HEK293T (cell line): Measurements from ENCODE around the gene DDIT3.
"Not testable (repeated sequence)": the region's sequence is repeated elsewhere in the genome, so short reads cannot be mapped to it uniquely, and the experiment has no call there.

ENCODE experiments used
- CTCF ChIA-PET: fragments of 350-600 bp; formaldehyde crosslinking; extraction: SDS; loops from one replicate; lab custom pipeline; 2021; ENCODE audit warnings: antibody characterized with exemption, inconsistent platforms; lab: Yijun Ruan, JAX
- POLR2A ChIA-PET: fragments of 350-600 bp; formaldehyde crosslinking; extraction: SDS; loops from one replicate; lab custom pipeline; 2020; ENCODE audit warnings: antibody characterized with exemption, inconsistent platforms; lab: Yijun Ruan, JAX
- DNase-seq: peaks from one replicate; pipeline ENCODE4 v3.0.0; 2012; ENCODE audit warnings: mixed read lengths; ENCODE audit errors: extremely low spot score
- ARNT ChIP-seq: fragments of 450-650 bp; IDR thresholded peaks from 2 replicates; pipeline ENCODE4 v1.6.1; 2017; ENCODE audit warnings: mild to moderate bottlenecking
- BHLHE40 ChIP-seq: fragments of 450-650 bp; IDR thresholded peaks from 2 replicates; pipeline ENCODE4 v1.6.1; 2016; ENCODE audit warnings: mild to moderate bottlenecking, moderate library complexity, borderline replicate concordance
- CTBP1 ChIP-seq: fragments of 450-650 bp; IDR thresholded peaks from 2 replicates; pipeline ENCODE4 v1.6.1; 2016; ENCODE audit warnings: borderline replicate concordance
- ELF4 ChIP-seq: fragments of 450-650 bp; IDR thresholded peaks from 2 replicates; pipeline ENCODE4 v1.6.1; 2017; ENCODE audit warnings: antibody characterized with exemption
- FOXA1 ChIP-seq: fragments of 450-650 bp; IDR thresholded peaks from 2 replicates; pipeline ENCODE4 v1.6.1; 2016; ENCODE audit warnings: mild to moderate bottlenecking
- FOXK2 ChIP-seq: fragments of 450-650 bp; IDR thresholded peaks from 2 replicates; pipeline ENCODE4 v1.6.1; 2016; ENCODE audit warnings: mild to moderate bottlenecking
- FOXM1 ChIP-seq: fragments of 450-650 bp; IDR thresholded peaks from 2 replicates; pipeline ENCODE4 v1.6.1; 2017; ENCODE audit warnings: mild to moderate bottlenecking, borderline replicate concordance
- HDGF ChIP-seq: fragments of 450-650 bp; IDR thresholded peaks from 2 replicates; pipeline ENCODE4 v1.6.1; 2017; ENCODE audit warnings: antibody characterized with exemption, borderline replicate concordance
- L3MBTL2 ChIP-seq: fragments of 450-650 bp; conservative IDR thresholded peaks from 2 replicates; pipeline ENCODE4 v1.6.1; 2016; ENCODE audit warnings: mild to moderate bottlenecking
- LEF1 ChIP-seq: fragments of 450-650 bp; IDR thresholded peaks from 2 replicates; pipeline ENCODE4 v1.6.1; 2017; ENCODE audit warnings: mild to moderate bottlenecking, borderline replicate concordance
- NFRKB ChIP-seq: fragments of 450-650 bp; IDR thresholded peaks from 2 replicates; pipeline ENCODE4 v1.6.1; 2016; ENCODE audit warnings: mild to moderate bottlenecking, moderate library complexity
- SP1 ChIP-seq: fragments of 450-650 bp; IDR thresholded peaks from 2 replicates; pipeline ENCODE4 v1.6.1; 2017
- SUZ12 ChIP-seq: fragments of 450-650 bp; IDR thresholded peaks from 2 replicates; pipeline ENCODE4 v1.6.1; 2016; ENCODE audit warnings: mild to moderate bottlenecking
- TARDBP ChIP-seq: fragments of 450-650 bp; IDR thresholded peaks from 2 replicates; pipeline ENCODE4 v1.6.1; 2016
- ZNF384 ChIP-seq: fragments of 450-650 bp; IDR thresholded peaks from 2 replicates; pipeline ENCODE4 v1.6.1; 2016
- TF ChIP-seq, protein P1 (sequence below): fragments of 450-650 bp; IDR thresholded peaks from 2 replicates; pipeline ENCODE4 v1.6.1; 2016

Gene DDIT3

GRCh38 chr12:57520053-57520818 lies at the start of gene DDIT3:
DDIT3 (minus strand) TSS chr12:57520514; CDS start chr12:57517406, 3,108 bp downstream.
- DNase-seq = peak; percentile 95
- ChIA-PET POLR2A (interaction anchor here (0.7 to 3.4 kb wide), 26 partner anchors 8 to 392 kb away, joined by 3 to 18 read pairs (median 4); partner anchors contain the start of genes DCTN2, GLI1, INHBE and LRP1), CTCF (interaction anchor here (0.5 to 0.8 kb wide), 3 partner anchors 18 to 61 kb away, joined by 3 read pairs; no protein-coding TSS in a partner anchor)
- TF ChIP-seq L3MBTL2 = 0 out of 2 replicates have a peak, but pooled peaks have one; percentile 11
- TF ChIP-seq, protein P1, sequence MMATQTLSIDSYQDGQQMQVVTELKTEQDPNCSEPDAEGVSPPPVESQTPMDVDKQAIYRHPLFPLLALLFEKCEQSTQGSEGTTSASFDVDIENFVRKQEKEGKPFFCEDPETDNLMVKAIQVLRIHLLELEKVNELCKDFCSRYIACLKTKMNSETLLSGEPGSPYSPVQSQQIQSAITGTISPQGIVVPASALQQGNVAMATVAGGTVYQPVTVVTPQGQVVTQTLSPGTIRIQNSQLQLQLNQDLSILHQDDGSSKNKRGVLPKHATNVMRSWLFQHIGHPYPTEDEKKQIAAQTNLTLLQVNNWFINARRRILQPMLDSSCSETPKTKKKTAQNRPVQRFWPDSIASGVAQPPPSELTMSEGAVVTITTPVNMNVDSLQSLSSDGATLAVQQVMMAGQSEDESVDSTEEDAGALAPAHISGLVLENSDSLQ = peak; percentile 92
- no peak for TF ChIP-seq ZNF384
- peak; percentile 97 for TF ChIP-seq ELF4
- TF ChIP-seq CTBP1 = no peak

- TF ChIP-seq FOXK2 (no peak), CTBP1 (no peak), FOXA1 (no peak), TARDBP (no peak), ELF4 (no peak), ZNF384 (no peak), SP1 (no peak), NFRKB (no peak), SUZ12 (no peak), FOXM1 (no peak), BHLHE40 (no peak), LEF1 (no peak), L3MBTL2 (no peak)
- TF ChIP-seq, protein P1 = no peak
- CTCF ChIA-PET = no interaction called here
- DNase-seq = no peak
- POLR2A ChIA-PET = interaction anchor here (1.0 kb wide), 1 partner anchor 49 kb away, joined by 3 read pairs; the partner anchor contains the start of gene DDIT3
These were observed 49.5 kb upstream of the DDIT3 start for GRCh38 chr12:57569858-57570257.

DNA sequence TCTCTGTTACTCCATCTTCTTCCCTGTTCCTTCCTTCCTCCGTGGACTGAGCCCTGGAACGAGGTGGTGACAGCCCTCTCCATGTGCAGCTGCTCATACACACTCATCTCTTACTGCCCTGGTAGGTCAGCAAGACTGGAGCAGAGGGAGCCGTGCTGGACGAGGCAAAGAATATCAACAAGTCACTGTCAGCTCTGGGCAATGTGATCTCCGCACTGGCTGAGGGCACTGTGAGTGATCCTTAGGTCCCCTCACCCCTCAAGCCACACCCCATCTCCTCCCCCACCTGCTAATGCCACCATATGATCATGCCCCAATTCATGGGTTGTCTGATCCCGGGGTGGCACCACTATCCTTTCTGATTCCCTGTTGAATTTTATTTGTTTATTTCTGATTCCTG lies 48.5 kb upstream of the DDIT3 start:
- no peak for DNase-seq
- CTCF ChIA-PET = no interaction called here
- TF ChIP-seq FOXA1 (no peak), LEF1 (no peak), TARDBP (no peak), ARNT (no peak), NFRKB (no peak), L3MBTL2 (no peak), ELF4 (no peak), CTBP1 (no peak), BHLHE40 (no peak), FOXM1 (no peak), FOXK2 (no peak)
- TF ChIP-seq, protein P1 = no peak
- POLR2A ChIA-PET = interaction anchor here (1.0 kb wide), 1 partner anchor 48 kb away, joined by 3 read pairs; the partner anchor contains the start of gene DDIT3

DNA sequence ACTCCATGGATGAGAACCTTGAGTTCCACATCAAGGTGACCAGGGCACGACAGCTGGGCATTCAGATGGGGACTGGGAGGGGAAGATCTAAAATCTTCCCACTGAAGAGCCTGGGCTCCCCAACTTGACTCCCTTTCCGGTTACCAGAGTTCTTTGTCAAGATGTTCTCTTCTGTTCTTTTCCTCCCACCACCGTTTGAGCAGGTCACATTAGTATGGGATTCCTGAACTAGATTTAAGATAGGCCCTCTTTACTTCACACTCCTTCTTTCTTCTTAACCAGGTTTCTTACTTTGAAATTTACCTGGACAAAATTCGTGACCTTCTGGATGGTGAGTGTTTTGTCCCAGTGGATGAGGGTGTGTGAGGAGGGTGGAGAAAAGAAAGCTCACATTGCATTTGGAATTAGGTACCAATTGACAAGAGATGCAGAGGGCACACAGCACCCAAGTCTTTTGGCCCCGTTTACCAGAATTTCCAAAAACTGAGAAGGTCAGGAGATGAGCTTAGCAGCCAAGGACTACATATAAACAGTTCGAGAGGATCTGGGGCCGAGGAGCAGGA lies 43.9 kb upstream of the DDIT3 start:
- TF ChIP-seq ELF4 = no peak
- no peak for TF ChIP-seq L3MBTL2
- TF ChIP-seq NFRKB = no peak
- TF ChIP-seq, protein P1 = no peak
- no peak for TF ChIP-seq ARNT
- no peak for TF ChIP-seq CTBP1
- TF ChIP-seq BHLHE40 = no peak
- TF ChIP-seq SP1 = no peak
- no peak for TF ChIP-seq HDGF
- no peak for TF ChIP-seq ZNF384
- no peak for TF ChIP-seq FOXA1
- no peak for TF ChIP-seq LEF1
- POLR2A ChIA-PET = no interaction called here
- DNase-seq = no peak
- CTCF ChIA-PET = interaction anchor here (1.5 kb wide), 1 partner anchor 19 kb away, joined by 3 read pairs; no protein-coding TSS in a partner anchor

- CTCF ChIA-PET = interaction anchor here (1.5 kb wide), 1 partner anchor 20 kb away, joined by 3 read pairs; no protein-coding TSS in a partner anchor
- TF ChIP-seq NFRKB (no peak), ZNF384 (no peak), HDGF (no peak), FOXM1 (no peak), LEF1 (no peak), FOXK2 (no peak), L3MBTL2 (no peak), FOXA1 (no peak), CTBP1 (no peak), SP1 (no peak), SUZ12 (no peak), ARNT (no peak), TARDBP (no peak), ELF4 (no peak), BHLHE40 (no peak)
- TF ChIP-seq, protein P1 = no peak
These were observed 43.0 kb upstream of the DDIT3 start for GRCh38 chr12:57563358-57563757.

DNA sequence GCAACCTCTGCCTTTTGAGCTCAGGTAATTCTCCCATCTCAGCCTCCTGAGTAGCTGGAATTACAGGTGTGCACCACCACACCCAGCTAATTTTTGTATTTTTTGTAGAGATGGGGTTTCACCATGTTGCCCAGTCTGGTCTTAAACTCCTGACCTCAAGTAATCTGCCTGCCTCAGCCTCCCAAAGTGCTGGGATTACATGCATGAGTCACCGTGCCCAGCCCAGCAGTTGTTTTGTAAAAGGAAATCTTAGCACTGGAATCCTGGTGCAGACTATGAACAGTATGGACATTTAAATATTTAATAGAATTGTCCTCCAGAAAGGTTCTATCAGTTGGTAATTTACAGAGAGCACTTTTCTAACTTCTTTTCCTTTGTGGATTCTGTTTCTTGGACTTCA lies 40.8 kb upstream of the DDIT3 start:
- DNase-seq, POLR2A ChIA-PET: not testable (repeated sequence)
- CTCF ChIA-PET = interaction anchor here (0.7 kb wide), 1 partner anchor 18 kb away, joined by 3 read pairs; no protein-coding TSS in a partner anchor

More at GRCh38 chr12:57563358-57563757, 43.0 kb upstream of the DDIT3 start:
- POLR2A ChIA-PET = no interaction called here
- DNase-seq = no peak
